Measurements from ENCODE around the gene DCAF5. TPM values are rescaled to one million over a fixed set of nuclear protein-coding genes. Genes with fewer than 3 reads are reported as not detected.
A peak's percentile ranks its signal among the peaks of the same experiment; 100 is the strongest.

DCAF5 gene
- total RNA-seq, 1 donor, result 38.7 TPM

DNA sequence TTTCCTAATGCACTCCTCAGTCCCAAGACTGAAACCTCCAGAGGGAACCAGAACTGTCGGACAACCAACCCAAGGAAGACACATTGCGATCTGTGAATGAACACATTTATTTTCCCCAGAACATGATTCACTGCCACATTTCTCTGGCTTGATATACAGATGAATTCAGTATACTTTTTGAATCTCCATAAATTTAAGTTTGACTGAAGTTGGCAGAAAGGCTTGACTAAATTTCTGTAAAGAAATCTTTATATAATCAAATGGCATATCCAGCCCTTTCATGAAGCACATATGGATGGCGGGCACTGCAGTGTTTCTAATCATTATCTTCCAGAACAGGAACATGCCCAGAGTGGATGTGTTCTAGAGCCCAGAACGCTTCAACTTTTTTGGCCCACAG is 56.7 kb downstream of the DCAF5 start:
- no peak overlapping the region for H2AFZ ChIP-seq (ENCODE audit: low read length)
- DNase-seq (ENCODE audit: insufficient read length, low spot score, missing footprints), result no peak
- TF ChIP-seq, protein P1, sequence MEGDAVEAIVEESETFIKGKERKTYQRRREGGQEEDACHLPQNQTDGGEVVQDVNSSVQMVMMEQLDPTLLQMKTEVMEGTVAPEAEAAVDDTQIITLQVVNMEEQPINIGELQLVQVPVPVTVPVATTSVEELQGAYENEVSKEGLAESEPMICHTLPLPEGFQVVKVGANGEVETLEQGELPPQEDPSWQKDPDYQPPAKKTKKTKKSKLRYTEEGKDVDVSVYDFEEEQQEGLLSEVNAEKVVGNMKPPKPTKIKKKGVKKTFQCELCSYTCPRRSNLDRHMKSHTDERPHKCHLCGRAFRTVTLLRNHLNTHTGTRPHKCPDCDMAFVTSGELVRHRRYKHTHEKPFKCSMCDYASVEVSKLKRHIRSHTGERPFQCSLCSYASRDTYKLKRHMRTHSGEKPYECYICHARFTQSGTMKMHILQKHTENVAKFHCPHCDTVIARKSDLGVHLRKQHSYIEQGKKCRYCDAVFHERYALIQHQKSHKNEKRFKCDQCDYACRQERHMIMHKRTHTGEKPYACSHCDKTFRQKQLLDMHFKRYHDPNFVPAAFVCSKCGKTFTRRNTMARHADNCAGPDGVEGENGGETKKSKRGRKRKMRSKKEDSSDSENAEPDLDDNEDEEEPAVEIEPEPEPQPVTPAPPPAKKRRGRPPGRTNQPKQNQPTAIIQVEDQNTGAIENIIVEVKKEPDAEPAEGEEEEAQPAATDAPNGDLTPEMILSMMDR (IDR thresholded peaks at IDR 0.05; ENCODE audit: extremely low read depth, low read depth, low read length), result no peak
- H3K36me3 ChIP-seq (ENCODE audit: insufficient read depth, low read length), result peaks cover 6% of the 10 kb centered on the region
- peak overlapping the region; percentile 74 for H3K27ac ChIP-seq (ENCODE audit: low read depth, low read length)
- H3K9me3 ChIP-seq (ENCODE audit: low read depth, low read length), result no peaks in the 10 kb centered on the region
- no peaks in the 10 kb centered on the region for H3K27me3 ChIP-seq (ENCODE audit: insufficient read depth, low read length)
- H4K20me1 ChIP-seq (ENCODE audit: insufficient read depth, low read length), result peaks cover 5% of the 10 kb centered on the region
- H3K79me2 ChIP-seq (ENCODE audit: insufficient read depth, low read length), result peaks cover 21% of the 10 kb centered on the region
- H3K4me3 ChIP-seq (ENCODE audit: insufficient read depth, low read length), result no peak overlapping the region
- H3K4me1 ChIP-seq (ENCODE audit: insufficient read depth, low read length), result peaks cover 47% of the 10 kb centered on the region
- H3K4me2 ChIP-seq (ENCODE audit: insufficient read depth, low read length), result no peak overlapping the region

DNA sequence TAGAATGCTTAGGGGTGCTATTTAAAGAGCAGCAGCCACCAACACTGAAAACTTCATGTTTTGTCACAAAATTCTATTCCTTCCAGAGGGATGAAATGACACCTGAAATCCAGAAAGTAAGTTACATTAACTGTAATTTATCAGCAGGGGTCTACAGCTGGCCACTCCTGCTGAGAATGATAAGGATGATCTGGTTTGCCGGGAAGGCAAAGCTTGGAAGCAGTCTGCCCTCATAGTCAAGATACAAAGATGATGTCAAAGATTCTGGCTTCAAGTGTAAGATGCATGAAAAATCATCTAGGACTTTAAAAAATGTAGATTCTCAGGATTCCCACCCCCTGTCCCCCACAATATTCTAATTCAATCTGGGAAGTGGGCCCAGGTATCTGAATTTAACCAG is 58.4 kb downstream of the DCAF5 start:
- Histone ChIP-seq H3K36me3 (ENCODE audit: insufficient read depth, low read length) (peaks cover 23% of the 10 kb centered on the region), H4K20me1 (ENCODE audit: insufficient read depth, low read length) (peaks cover 9% of the 10 kb centered on the region), H3K4me3 (ENCODE audit: insufficient read depth, low read length) (no peak overlapping the region), H3K4me2 (ENCODE audit: insufficient read depth, low read length) (peak overlapping the region; percentile 7), H3K79me2 (ENCODE audit: insufficient read depth, low read length) (peaks cover 16% of the 10 kb centered on the region), H3K9me3 (ENCODE audit: low read depth, low read length) (no peaks in the 10 kb centered on the region), H2AFZ (ENCODE audit: low read length) (no peak overlapping the region), H3K27me3 (ENCODE audit: insufficient read depth, low read length) (no peaks in the 10 kb centered on the region), H3K27ac (ENCODE audit: low read depth, low read length) (peak overlapping the region; percentile 72), H3K4me1 (ENCODE audit: insufficient read depth, low read length) (peaks cover 42% of the 10 kb centered on the region)
- TF ChIP-seq, protein P1 (IDR thresholded peaks at IDR 0.05; ENCODE audit: extremely low read depth, low read depth, low read length), result no peak
- no peak for DNase-seq (ENCODE audit: insufficient read length, low spot score, missing footprints)

DNA sequence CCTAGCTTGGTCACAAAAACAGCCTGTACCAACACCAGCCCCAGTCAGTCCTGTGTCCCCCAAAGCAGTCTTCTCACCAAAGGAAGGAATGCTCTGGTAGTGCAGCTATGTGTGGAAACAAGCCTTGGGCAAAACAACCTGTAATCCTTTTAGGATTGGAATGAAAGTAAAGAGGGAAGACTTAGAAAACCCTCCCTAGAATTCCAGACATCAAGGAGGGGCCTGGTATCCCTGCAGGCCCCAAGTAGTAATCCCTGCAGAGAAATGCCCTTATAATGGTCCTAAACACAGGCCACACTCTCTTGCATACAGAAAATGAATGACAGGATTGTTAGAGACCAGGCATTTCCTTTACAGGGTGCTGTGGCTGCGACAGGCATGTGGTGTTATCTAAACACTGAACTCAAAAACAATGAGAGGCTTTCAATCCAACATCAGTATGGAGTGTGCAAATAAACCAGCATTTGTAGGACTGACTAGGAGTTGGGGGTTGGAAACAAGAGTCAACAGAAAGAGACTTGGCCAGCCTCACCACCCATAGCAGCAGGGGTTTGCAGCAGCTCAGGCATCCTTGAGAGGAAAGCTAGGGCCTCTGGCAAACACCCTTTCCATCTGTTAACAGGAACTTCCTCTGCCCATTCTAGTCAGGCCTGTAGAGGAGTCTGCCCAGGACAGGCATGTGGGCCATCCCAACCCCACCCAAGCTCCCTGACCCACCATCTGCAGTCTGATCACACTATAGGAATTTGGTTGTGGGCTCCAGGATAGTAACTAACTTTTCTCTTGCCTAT is 59.1 kb downstream of the DCAF5 start:
- TF ChIP-seq, protein P1 (IDR thresholded peaks at IDR 0.05; ENCODE audit: extremely low read depth, low read depth, low read length), result no peak
- Histone ChIP-seq H2AFZ (ENCODE audit: low read length) (no peak overlapping the region), H3K4me3 (ENCODE audit: insufficient read depth, low read length) (no peak overlapping the region), H3K27ac (ENCODE audit: low read depth, low read length) (peak overlapping the region; percentile 72), H3K4me1 (ENCODE audit: insufficient read depth, low read length) (peaks cover 46% of the 10 kb centered on the region), H3K36me3 (ENCODE audit: insufficient read depth, low read length) (peaks cover 26% of the 10 kb centered on the region), H3K27me3 (ENCODE audit: insufficient read depth, low read length) (no peaks in the 10 kb centered on the region), H3K9me3 (ENCODE audit: low read depth, low read length) (no peaks in the 10 kb centered on the region), H4K20me1 (ENCODE audit: insufficient read depth, low read length) (peaks cover 9% of the 10 kb centered on the region), H3K79me2 (ENCODE audit: insufficient read depth, low read length) (peaks cover 12% of the 10 kb centered on the region), H3K4me2 (ENCODE audit: insufficient read depth, low read length) (peak overlapping the region; percentile 7)
- no peak for DNase-seq (ENCODE audit: insufficient read length, low spot score, missing footprints)

DNA sequence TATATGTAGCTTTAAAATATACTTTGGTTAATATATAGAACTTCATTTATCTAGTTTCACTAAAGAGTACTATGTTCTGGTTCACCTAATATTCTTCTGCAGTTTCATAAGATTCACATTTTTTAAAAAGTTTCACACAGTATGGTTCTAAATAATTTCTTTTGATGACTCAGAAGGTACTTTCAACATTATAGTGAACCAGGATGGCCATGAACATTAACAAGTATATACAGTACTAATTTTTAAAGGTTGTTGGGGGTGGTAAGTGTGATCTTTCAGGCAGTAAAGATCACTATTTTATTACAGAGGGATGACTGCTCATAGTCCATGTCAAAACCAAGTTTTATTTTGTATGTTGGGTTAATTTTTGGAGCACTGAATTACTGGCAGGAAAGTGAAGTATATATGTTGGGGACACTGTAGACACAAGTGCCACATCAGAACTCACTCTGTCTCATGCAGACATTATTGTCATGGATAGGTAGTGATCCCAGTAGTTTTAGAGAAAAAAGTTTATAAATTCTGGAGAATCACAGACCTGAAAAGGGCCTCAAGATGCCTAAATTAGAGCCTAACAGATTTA is 60.0 kb downstream of the DCAF5 start:
- Histone ChIP-seq H4K20me1 (ENCODE audit: insufficient read depth, low read length) (peaks cover 9% of the 10 kb centered on the region), H2AFZ (ENCODE audit: low read length) (no peak overlapping the region), H3K27ac (ENCODE audit: low read depth, low read length) (peak overlapping the region; percentile 72), H3K27me3 (ENCODE audit: insufficient read depth, low read length) (no peaks in the 10 kb centered on the region), H3K4me1 (ENCODE audit: insufficient read depth, low read length) (peaks cover 52% of the 10 kb centered on the region), H3K4me2 (ENCODE audit: insufficient read depth, low read length) (no peak overlapping the region), H3K36me3 (ENCODE audit: insufficient read depth, low read length) (peaks cover 26% of the 10 kb centered on the region), H3K4me3 (ENCODE audit: insufficient read depth, low read length) (no peak overlapping the region), H3K79me2 (ENCODE audit: insufficient read depth, low read length) (peaks cover 9% of the 10 kb centered on the region), H3K9me3 (ENCODE audit: low read depth, low read length) (no peaks in the 10 kb centered on the region)
- DNase-seq (ENCODE audit: insufficient read length, low spot score, missing footprints), result no peak
- TF ChIP-seq, protein P1 (IDR thresholded peaks at IDR 0.05; ENCODE audit: extremely low read depth, low read depth, low read length), result no peak
